Left forelimb (tissue), 1 donor: Measurements from ENCODE around the gene MRPL21.
A peak's percentile ranks its signal among the peaks of the same experiment; 100 is the strongest.
"Not testable (repeated sequence)": the region's sequence is repeated elsewhere in the genome, so short reads cannot be mapped to it uniquely, and the experiment has no call there.

Experiments
- DNase-seq: peaks from one replicate; pipeline ENCODE4 v3.0.0-alpha.2; 2018; ENCODE audit warnings: low spot score

The MRPL21 gene

GRCh38 chr11:68867066-68867465 lies 36.6 kb downstream of the MRPL21 start:
- no peak for DNase-seq

DNA sequence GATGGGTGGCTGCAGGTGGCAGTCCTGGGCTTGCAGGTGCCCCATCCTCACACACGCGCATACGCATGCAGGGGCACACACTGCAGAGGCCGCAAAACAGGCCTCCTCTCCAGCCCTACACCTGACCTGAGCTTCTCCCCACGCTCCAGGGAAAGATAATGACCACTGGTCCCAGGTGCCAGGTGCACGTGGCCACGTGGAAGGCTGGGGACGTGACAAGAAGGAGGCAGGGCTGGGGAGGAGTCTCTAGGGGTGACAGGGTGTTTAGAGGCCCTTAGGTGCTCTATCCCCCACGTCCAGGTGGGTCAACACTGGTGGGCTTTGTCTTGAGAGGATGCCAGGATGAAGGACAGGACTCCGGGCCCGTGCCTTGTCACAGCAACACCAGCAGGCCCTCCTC lies 38.4 kb downstream of the MRPL21 start:
- no peak for DNase-seq

DNA sequence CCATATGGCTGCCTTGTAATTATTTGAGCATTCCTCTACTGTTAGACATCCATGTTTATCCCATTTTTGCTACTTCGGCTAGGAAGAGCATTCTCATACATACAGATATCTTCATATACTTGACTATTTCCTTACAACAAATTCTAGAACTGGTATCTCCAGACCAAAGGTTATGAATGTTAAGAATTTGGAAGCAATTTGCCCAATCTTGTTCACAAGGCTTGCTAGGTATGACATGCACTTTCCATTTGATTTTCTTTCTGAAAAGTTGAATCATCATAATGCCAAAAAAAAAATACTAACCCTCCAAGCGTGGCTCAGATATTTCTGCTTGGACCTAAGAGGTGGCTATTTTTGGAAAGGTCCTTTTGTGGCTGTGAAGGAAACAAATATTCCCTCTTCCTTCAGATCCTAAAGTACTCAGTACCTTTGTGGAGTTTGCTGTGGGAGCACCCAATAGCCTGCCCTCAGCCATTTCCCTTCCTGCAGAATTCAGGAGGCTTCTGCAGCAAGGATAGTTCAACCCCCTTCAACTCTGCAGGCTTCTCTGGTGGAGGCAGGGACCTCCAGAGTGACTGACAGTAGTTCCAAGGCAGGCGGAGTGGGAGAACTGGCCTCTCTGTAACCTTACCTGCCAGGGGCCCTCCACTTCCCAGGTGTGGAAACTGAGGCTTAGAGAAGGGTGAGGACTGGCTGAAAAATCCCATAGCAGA lies 39.9 kb downstream of the MRPL21 start:
- no peak for DNase-seq

DNA sequence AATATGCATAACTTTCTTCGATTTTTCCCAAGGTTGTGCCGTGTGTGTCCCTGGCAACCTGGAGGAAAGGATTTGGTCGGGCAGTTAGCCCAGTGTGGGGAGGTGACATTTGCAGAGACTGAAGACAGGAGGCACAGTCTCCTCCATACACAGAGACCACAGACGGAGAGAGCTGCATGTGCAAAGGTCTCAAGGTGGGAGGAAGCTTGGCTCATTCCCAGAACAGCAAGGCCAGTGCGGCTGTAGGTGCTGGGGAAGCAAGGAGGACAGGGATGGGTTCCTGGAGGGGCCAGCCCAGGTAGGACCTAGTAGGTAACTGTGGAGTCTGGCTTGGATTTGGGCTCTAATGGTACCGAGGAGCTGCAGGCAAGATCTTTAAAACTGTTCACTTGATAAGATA lies 41.2 kb downstream of the MRPL21 start:
- DNase-seq = no peak

GRCh38 chr11:68859123-68859522 lies 44.5 kb downstream of the MRPL21 start:
- DNase-seq = no peak

DNA sequence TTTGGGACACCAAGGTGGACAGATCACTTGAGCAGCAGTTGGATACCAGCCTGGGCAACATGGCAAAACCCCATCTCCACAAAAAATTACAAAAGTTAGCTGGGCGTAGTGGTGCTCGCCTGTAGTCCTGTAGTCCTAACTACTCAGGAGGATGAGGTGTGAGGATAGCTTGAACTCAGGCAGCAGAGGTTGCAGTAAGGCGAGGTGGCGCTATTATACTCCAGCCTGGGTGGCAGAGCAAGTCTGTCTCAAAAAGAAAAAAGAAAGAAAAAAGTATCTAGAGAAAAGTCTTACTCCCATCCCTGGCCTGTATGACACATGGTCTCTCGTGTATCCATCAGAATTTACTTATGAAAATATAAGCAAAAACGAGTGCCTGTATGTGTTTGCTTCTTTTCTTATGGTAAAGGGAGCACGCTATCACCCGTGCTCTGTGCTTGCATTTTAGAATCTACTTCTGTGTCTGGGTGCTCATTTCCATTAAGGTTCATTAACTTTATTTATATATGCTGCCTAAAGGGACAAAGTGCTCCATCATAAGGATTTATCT lies 46.5 kb downstream of the MRPL21 start:
- DNase-seq = no peak

GRCh38 chr11:68856425-68857030 lies 47.1 kb downstream of the MRPL21 start:
- not testable (repeated sequence) for DNase-seq

- peak; percentile 86 for DNase-seq
Observed at GRCh38 chr11:68855205-68855981, 48.2 kb downstream of the MRPL21 start.

GRCh38 chr11:68854273-68854958 lies 49.2 kb downstream of the MRPL21 start:
- no peak for DNase-seq

DNA sequence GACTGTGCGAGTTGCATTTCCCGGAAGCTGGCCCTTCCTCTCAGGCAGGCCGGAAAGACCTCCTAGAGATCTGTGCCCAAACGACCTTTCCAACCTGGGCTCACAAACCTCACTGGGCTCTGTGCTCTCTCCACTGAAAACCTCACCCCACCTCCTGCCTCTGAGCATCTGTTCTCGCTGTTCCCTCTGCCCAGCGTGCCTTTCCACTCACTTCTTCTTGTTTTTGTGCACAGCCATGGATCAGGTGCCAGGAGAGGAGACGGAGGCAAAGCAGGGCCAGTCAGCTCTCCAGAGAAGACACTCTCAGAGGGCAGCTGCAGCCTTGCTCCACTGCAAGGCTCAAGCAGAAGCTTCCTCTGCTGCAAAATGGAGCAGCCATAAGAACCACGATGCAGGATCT lies 51.0 kb downstream of the MRPL21 start:
- no peak for DNase-seq

GRCh38 chr11:68848429-68848828 lies 55.2 kb downstream of the MRPL21 start:
- DNase-seq = no peak

- DNase-seq = no peak
Observed at GRCh38 chr11:68847395-68847794, 56.2 kb downstream of the MRPL21 start.

GRCh38 chr11:68845351-68846002 lies 58.2 kb downstream of the MRPL21 start:
- DNase-seq = no peak

DNA sequence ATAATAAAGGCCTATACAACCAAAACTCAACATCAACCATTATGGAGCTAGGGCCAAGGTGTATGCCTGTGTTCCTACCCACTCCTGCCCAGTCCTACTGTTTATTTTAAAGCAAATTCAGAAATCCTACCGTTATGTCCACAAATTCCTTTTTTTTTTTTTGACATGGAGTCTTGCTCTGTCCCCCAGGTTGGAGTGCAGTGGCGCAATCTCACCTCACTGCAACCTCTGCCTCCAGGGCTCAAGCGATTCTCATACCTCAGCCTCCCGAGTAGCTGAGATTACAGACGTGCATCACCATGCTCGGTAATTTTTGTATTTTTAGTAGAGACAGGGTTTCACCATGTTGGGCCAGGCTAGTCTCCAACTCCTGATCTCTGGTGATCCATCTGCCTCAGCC lies 58.8 kb downstream of the MRPL21 start:
- DNase-seq = no peak

DNA sequence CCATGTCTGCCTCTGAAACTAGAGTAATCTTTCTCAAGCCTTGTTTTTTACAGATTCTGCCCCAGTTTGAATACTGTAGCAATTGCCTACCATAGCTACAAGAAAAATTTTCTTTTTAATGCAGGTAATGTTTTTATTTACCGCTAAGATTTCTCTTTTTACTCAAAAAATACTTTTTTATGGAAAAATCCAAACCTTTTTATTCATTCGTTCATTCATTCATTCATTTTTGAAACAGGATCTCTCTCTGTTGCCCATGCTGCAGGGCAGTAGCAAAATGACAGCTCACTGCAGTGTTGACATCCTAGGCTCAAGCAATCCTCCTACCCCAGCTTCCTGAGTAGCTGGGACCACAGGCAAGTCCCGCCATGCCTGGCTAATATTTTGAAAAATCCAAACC lies 59.3 kb downstream of the MRPL21 start:
- no peak for DNase-seq

- no peak for DNase-seq
Observed at GRCh38 chr11:68843703-68844312, 59.8 kb downstream of the MRPL21 start.

- no peak for DNase-seq
Observed at GRCh38 chr11:68843052-68843561, 60.5 kb downstream of the MRPL21 start.

- DNase-seq = no peak
Observed at GRCh38 chr11:68842427-68843051, 61.1 kb downstream of the MRPL21 start.

DNA sequence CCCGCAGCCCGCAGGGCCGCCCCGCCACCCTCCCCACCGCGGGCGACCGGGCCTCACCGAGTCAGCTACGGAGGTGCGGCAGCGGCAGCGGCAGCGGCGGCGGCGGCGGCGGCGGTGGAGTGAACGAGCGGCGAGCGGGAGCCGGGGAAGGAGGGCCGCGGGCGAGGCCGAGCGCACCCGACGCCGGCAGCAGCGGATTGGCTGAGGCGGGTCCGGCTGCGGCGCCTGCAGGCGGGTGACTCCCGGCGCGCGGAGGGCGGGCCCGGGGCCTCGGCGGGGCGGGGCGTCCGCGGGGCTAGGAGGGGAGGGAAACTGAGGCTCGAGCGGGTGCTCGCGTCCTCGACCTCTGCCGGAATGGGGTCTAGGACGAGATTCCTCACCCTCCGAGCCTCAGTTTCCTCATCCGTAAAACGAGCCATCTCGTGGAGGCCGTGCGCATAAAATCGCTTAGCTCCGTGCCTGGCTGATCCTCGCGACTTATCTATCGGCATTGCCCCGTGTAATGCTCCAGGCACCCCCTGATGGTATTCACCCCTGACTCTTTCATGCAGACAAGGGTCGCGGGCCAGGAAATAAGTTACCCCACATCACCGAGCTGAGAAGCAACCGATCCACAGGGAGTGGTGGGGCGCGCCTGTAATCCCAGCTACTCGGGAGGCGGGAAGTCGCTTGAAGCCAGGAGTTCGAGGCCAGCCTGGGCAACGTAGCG lies 61.8 kb downstream of the MRPL21 start, which contains the start of gene CPT1A:
CPT1A (minus strand) TSS at position 199 of the 709 bp plus-strand sequence. CDS start 26,442 bp downstream, outside the sequence.
- DNase-seq = peak; percentile 75
